ENCODE measurements around the gene NFASC.

The NFASC gene

DNA sequence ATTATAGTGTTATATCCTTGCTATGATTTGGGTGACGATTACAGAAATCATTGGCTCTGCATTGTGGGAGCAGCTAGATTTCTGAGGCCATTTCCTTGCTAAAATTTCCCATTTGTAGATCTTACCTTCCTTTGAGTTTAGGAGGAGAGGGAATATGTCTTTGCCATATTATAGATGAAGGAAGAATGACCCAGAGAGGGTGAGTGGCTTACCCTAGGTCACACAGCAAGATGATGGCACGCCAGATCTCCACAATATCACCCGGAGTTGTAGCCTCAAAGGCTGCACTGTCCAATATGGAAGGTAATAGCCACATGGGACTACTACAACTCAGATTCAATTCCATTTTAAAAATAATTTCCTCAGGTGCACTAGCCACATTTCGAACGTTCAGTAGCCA, 182.6 kb downstream of the NFASC start:
- ChIA-PET CTCF (interaction anchor here (1.0 to 3.7 kb wide), 4 partner anchors 9 to 64 kb away, joined by 3 to 17 read pairs (median 10); partner anchors contain the start of gene CNTN2), POLR2A (no interaction called here)
- DNase-seq = no peak
- Histone ChIP-seq H3K27me3 (replicated peaks in 2 of 5; ENCODE audit: control insufficient read depth in 4 of 5, insufficient read depth in 5 of 5, low read length in 4 of 5) (peaks cover 0 to 7% (median 0%) of the 10 kb centered on the region in 5 experiments), H3K36me3 (ENCODE audit: control insufficient read depth in 4 of 4, insufficient read depth in 4 of 4, low read length in 3 of 4) (no peaks in the 10 kb centered on the region), H3K4me3 (ENCODE audit: control insufficient read depth in 1 of 7, extremely low read depth in 1 of 7, insufficient read depth in 4 of 7, low read depth in 2 of 7, low read length in 6 of 7) (no peak overlapping the region), H3K27ac (ENCODE audit: insufficient read depth in 1 of 2, low read depth in 1 of 2, low read length in 2 of 2, poor library complexity in 1 of 2, severe bottlenecking in 2 of 2) (no peak overlapping the region), H3K9me3 (ENCODE audit: control extremely low read depth in 1 of 5, control insufficient read depth in 4 of 5, insufficient read depth in 2 of 5, low read depth in 1 of 5, low read length in 4 of 5) (no peaks in the 10 kb centered on the region), H3K4me1 (ENCODE audit: control extremely low read depth in 1 of 4, control insufficient read depth in 4 of 4, insufficient read depth in 4 of 4, low read length in 3 of 4) (no peaks in the 10 kb centered on the region)
- WGBS (ENCODE audit: insufficient coverage) = 98% methylated on average over 5 of the region's 5 CpGs

GRCh38 chr1:205054013-205054412, 183.4 kb downstream of the NFASC start:
- CTCF ChIA-PET = interaction anchor here (1.0 to 3.7 kb wide), 2 partner anchors 24 to 65 kb away, joined by 3 to 17 read pairs; no protein-coding TSS in a partner anchor
- POLR2A ChIA-PET = no interaction called here
- Histone ChIP-seq H3K4me1 (ENCODE audit: control extremely low read depth in 1 of 4, control insufficient read depth in 4 of 4, insufficient read depth in 4 of 4, low read length in 3 of 4) (no peaks in the 10 kb centered on the region), H3K36me3 (ENCODE audit: control insufficient read depth in 4 of 4, insufficient read depth in 4 of 4, low read length in 3 of 4) (no peaks in the 10 kb centered on the region), H3K27me3 (replicated peaks in 2 of 5; ENCODE audit: control insufficient read depth in 4 of 5, insufficient read depth in 5 of 5, low read length in 4 of 5) (peaks cover 0 to 7% (median 0%) of the 10 kb centered on the region in 5 experiments), H3K27ac (ENCODE audit: insufficient read depth in 1 of 2, low read depth in 1 of 2, low read length in 2 of 2, poor library complexity in 1 of 2, severe bottlenecking in 2 of 2) (no peak overlapping the region), H3K9me3 (ENCODE audit: control extremely low read depth in 1 of 5, control insufficient read depth in 4 of 5, insufficient read depth in 2 of 5, low read depth in 1 of 5, low read length in 4 of 5) (no peaks in the 10 kb centered on the region), H3K4me3 (ENCODE audit: control insufficient read depth in 1 of 7, extremely low read depth in 1 of 7, insufficient read depth in 4 of 7, low read depth in 2 of 7, low read length in 6 of 7) (no peak overlapping the region)
- WGBS (ENCODE audit: insufficient coverage) = 84% methylated on average over 7 of the region's 7 CpGs
- no peak for DNase-seq

DNA sequence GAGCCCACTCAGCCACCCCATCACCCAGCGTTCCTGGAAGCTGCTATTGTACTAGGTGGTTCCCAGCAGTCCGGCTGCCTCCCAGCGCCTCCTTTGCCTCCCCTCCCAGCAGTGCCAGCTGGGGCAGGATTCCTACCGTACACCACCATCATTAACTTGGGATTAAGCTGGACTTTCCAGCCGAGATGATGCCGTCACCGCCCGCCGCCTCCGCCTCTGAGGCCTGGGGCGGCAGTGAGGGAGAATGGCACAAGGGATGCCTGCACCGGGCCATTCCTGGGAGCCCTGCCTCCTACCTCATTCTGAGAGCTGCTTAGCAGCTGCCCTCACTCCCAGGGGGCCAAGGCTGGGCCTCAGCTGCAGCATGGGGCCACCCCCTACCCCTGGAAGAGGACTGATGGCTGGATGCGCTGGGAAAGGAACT, 185.5 kb downstream of the NFASC start:
- H3K4me1 ChIP-seq (ENCODE audit: control extremely low read depth in 1 of 4, control insufficient read depth in 4 of 4, insufficient read depth in 4 of 4, low read length in 3 of 4) = peaks cover 0 to under 1% (median under 1%) of the 10 kb centered on the region in 4 experiments
- no peak for DNase-seq
- CTCF ChIA-PET = interaction anchor here (0.8 to 1.2 kb wide), 3 partner anchors 10 to 199 kb away, joined by 3 read pairs; no protein-coding TSS in a partner anchor
- H3K27me3 ChIP-seq (replicated peaks in 2 of 5; ENCODE audit: control insufficient read depth in 4 of 5, insufficient read depth in 5 of 5, low read length in 4 of 5) = peaks cover 0 to 7% (median 0%) of the 10 kb centered on the region in 5 experiments
- WGBS (ENCODE audit: insufficient coverage) = 100% methylated on average over 7 of the region's 13 CpGs
- no peak overlapping the region for H3K4me3 ChIP-seq (ENCODE audit: control insufficient read depth in 1 of 7, extremely low read depth in 1 of 7, insufficient read depth in 4 of 7, low read depth in 2 of 7, low read length in 6 of 7)
- H3K9me3 ChIP-seq (ENCODE audit: control extremely low read depth in 1 of 5, control insufficient read depth in 4 of 5, insufficient read depth in 2 of 5, low read depth in 1 of 5, low read length in 4 of 5) = no peaks in the 10 kb centered on the region
- POLR2A ChIA-PET = no interaction called here
- no peak overlapping the region for H3K27ac ChIP-seq (ENCODE audit: insufficient read depth in 1 of 2, low read depth in 1 of 2, low read length in 2 of 2, poor library complexity in 1 of 2, severe bottlenecking in 2 of 2)
- H3K36me3 ChIP-seq (ENCODE audit: control insufficient read depth in 4 of 4, insufficient read depth in 4 of 4, low read length in 3 of 4) = no peaks in the 10 kb centered on the region

- no peak for DNase-seq
- Histone ChIP-seq H3K4me3 (ENCODE audit: control insufficient read depth in 1 of 7, extremely low read depth in 1 of 7, insufficient read depth in 4 of 7, low read depth in 2 of 7, low read length in 6 of 7) (no peak overlapping the region), H3K9me3 (ENCODE audit: control extremely low read depth in 1 of 5, control insufficient read depth in 4 of 5, insufficient read depth in 2 of 5, low read depth in 1 of 5, low read length in 4 of 5) (no peaks in the 10 kb centered on the region), H3K36me3 (ENCODE audit: control insufficient read depth in 4 of 4, insufficient read depth in 4 of 4, low read length in 3 of 4) (no peaks in the 10 kb centered on the region), H3K27me3 (replicated peaks in 2 of 5; ENCODE audit: control insufficient read depth in 4 of 5, insufficient read depth in 5 of 5, low read length in 4 of 5) (peaks cover 0 to 4% (median 0%) of the 10 kb centered on the region in 5 experiments), H3K4me1 (ENCODE audit: control extremely low read depth in 1 of 4, control insufficient read depth in 4 of 4, insufficient read depth in 4 of 4, low read length in 3 of 4) (peaks cover 0 to 7% (median 4%) of the 10 kb centered on the region in 4 experiments), H3K27ac (ENCODE audit: insufficient read depth in 1 of 2, low read depth in 1 of 2, low read length in 2 of 2, poor library complexity in 1 of 2, severe bottlenecking in 2 of 2) (no peak overlapping the region)
- CTCF ChIA-PET = interaction anchor here (1.3 kb wide), 1 partner anchor 67 kb away, joined by 3 read pairs; no protein-coding TSS in a partner anchor
- POLR2A ChIA-PET = no interaction called here
- 100% methylated on average over 5 of the region's 6 CpGs for WGBS (ENCODE audit: insufficient coverage)
Measured at GRCh38 chr1:205056956-205057568, 186.4 kb downstream of the NFASC start.

GRCh38 chr1:205057808-205058575, 187.3 kb downstream of the NFASC start:
- CTCF ChIA-PET = interaction anchor here (1.3 kb wide), 1 partner anchor 68 kb away, joined by 3 read pairs; no protein-coding TSS in a partner anchor
- no peaks in the 10 kb centered on the region for H3K9me3 ChIP-seq (ENCODE audit: control extremely low read depth in 1 of 5, control insufficient read depth in 4 of 5, insufficient read depth in 2 of 5, low read depth in 1 of 5, low read length in 4 of 5)
- peaks cover 0 to 7% (median 4%) of the 10 kb centered on the region in 4 experiments for H3K4me1 ChIP-seq (ENCODE audit: control extremely low read depth in 1 of 4, control insufficient read depth in 4 of 4, insufficient read depth in 4 of 4, low read length in 3 of 4)
- no peak overlapping the region for H3K27ac ChIP-seq (ENCODE audit: insufficient read depth in 1 of 2, low read depth in 1 of 2, low read length in 2 of 2, poor library complexity in 1 of 2, severe bottlenecking in 2 of 2)
- peaks cover 0 to 4% (median 0%) of the 10 kb centered on the region in 5 experiments for H3K27me3 ChIP-seq (replicated peaks in 2 of 5; ENCODE audit: control insufficient read depth in 4 of 5, insufficient read depth in 5 of 5, low read length in 4 of 5)
- no peak for DNase-seq
- POLR2A ChIA-PET = no interaction called here
- H3K4me3 ChIP-seq (ENCODE audit: control insufficient read depth in 1 of 7, extremely low read depth in 1 of 7, insufficient read depth in 4 of 7, low read depth in 2 of 7, low read length in 6 of 7) = no peak overlapping the region
- WGBS (ENCODE audit: insufficient coverage) = 97% methylated on average over 16 of the region's 19 CpGs
- H3K36me3 ChIP-seq (ENCODE audit: control insufficient read depth in 4 of 4, insufficient read depth in 4 of 4, low read length in 3 of 4) = no peaks in the 10 kb centered on the region

DNA sequence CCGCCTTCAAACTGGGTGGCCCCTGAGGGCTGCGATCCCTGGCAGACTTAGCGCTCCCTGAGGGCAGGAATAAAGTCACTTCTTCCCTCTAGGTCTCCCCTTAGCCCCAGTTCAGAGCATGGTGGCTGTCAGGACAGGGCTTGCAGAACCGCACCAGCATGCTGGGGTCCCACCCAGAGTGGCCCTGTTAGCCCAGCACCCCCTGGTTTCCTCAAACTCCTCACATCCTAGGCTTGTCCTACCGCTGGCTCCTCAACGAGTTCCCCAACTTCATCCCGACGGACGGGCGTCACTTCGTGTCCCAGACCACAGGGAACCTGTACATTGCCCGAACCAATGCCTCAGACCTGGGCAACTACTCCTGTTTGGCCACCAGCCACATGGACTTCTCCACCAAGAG, 188.2 kb downstream of the NFASC start:
- no peak for DNase-seq
- Histone ChIP-seq H3K36me3 (ENCODE audit: control insufficient read depth in 4 of 4, insufficient read depth in 4 of 4, low read length in 3 of 4) (no peaks in the 10 kb centered on the region), H3K4me3 (ENCODE audit: control insufficient read depth in 1 of 7, extremely low read depth in 1 of 7, insufficient read depth in 4 of 7, low read depth in 2 of 7, low read length in 6 of 7) (no peak overlapping the region), H3K27me3 (replicated peaks in 2 of 5; ENCODE audit: control insufficient read depth in 4 of 5, insufficient read depth in 5 of 5, low read length in 4 of 5) (peaks cover 0 to 4% (median 0%) of the 10 kb centered on the region in 5 experiments), H3K9me3 (ENCODE audit: control extremely low read depth in 1 of 5, control insufficient read depth in 4 of 5, insufficient read depth in 2 of 5, low read depth in 1 of 5, low read length in 4 of 5) (no peaks in the 10 kb centered on the region), H3K4me1 (ENCODE audit: control extremely low read depth in 1 of 4, control insufficient read depth in 4 of 4, insufficient read depth in 4 of 4, low read length in 3 of 4) (peaks cover 0 to 7% (median 4%) of the 10 kb centered on the region in 4 experiments), H3K27ac (ENCODE audit: insufficient read depth in 1 of 2, low read depth in 1 of 2, low read length in 2 of 2, poor library complexity in 1 of 2, severe bottlenecking in 2 of 2) (no peak overlapping the region)
- WGBS (ENCODE audit: insufficient coverage) = 96% methylated on average over 12 of the region's 12 CpGs
- POLR2A ChIA-PET = no interaction called here
- CTCF ChIA-PET = interaction anchor here (5.7 kb wide), 1 partner anchor 82 kb away, joined by 149 read pairs; no protein-coding TSS in a partner anchor

GRCh38 chr1:205059660-205060059, 189.0 kb downstream of the NFASC start:
- Histone ChIP-seq H3K9me3 (ENCODE audit: control extremely low read depth in 1 of 5, control insufficient read depth in 4 of 5, insufficient read depth in 2 of 5, low read depth in 1 of 5, low read length in 4 of 5) (no peaks in the 10 kb centered on the region), H3K36me3 (ENCODE audit: control insufficient read depth in 4 of 4, insufficient read depth in 4 of 4, low read length in 3 of 4) (no peaks in the 10 kb centered on the region), H3K4me3 (ENCODE audit: control insufficient read depth in 1 of 7, extremely low read depth in 1 of 7, insufficient read depth in 4 of 7, low read depth in 2 of 7, low read length in 6 of 7) (no peak overlapping the region), H3K27ac (ENCODE audit: insufficient read depth in 1 of 2, low read depth in 1 of 2, low read length in 2 of 2, poor library complexity in 1 of 2, severe bottlenecking in 2 of 2) (no peak overlapping the region), H3K4me1 (ENCODE audit: control extremely low read depth in 1 of 4, control insufficient read depth in 4 of 4, insufficient read depth in 4 of 4, low read length in 3 of 4) (peaks cover 0 to 7% (median 4%) of the 10 kb centered on the region in 4 experiments), H3K27me3 (replicated peaks in 2 of 5; ENCODE audit: control insufficient read depth in 4 of 5, insufficient read depth in 5 of 5, low read length in 4 of 5) (peaks cover 0 to 3% (median 0%) of the 10 kb centered on the region in 5 experiments)
- WGBS (ENCODE audit: insufficient coverage) = 95% methylated on average over 5 of the region's 6 CpGs
- CTCF ChIA-PET = interaction anchor here (5.2 to 5.7 kb wide), 2 partner anchors 69 to 83 kb away, joined by 149 to 166 read pairs; no protein-coding TSS in a partner anchor
- POLR2A ChIA-PET = no interaction called here
- no peak for DNase-seq
